ENCODE measurements around the gene SYNE4. TPM values are rescaled to one million over a fixed set of nuclear protein-coding genes. Genes with fewer than 3 reads are reported as not detected.
"Not testable (repeated sequence)": the region's sequence is repeated elsewhere in the genome, so short reads cannot be mapped to it uniquely, and the experiment has no call there.

SYNE4 gene
- total and polyA plus RNA-seq, 2 of the 4 experiments (the other 2 are of a cell fraction), result 0.27 TPM; not detected in 1

DNA sequence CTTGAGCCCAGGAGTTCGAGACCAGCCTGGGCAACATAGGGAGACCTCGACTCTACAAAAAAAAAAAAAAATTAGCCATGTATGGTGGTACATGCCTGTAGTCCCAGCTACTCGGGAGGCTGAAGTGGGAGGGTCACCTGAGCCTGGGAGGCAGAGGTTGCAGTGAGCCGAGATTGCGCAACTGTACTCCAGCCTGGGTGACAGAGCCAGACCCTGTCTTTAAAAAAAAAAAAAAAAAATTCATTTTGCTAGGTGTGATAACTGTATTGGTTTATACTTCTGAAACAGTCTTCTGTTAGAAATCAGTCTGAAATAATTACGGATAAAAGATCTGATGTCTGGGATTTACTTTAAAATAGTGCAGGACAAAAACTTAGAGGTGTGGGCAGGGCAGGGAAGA is 32.5 kb upstream of the SYNE4 start:
- H2AFZ ChIP-seq (replicated peaks; ENCODE audit: low read length, poor library complexity); H3K4me2 ChIP-seq (ENCODE audit: low read depth, low read length); H3K9ac ChIP-seq (ENCODE audit: low read depth, low read length); H3K4me1 ChIP-seq (ENCODE audit: control insufficient read depth, insufficient read depth, low read length); H2AK9ac ChIP-seq (replicated peaks; ENCODE audit: low read depth, low read length, poor library complexity); dilution Hi-C loops (cut with HindIII; ENCODE audit: low sequenced_read_pairs, unreplicated experiment); intact Hi-C loops (cut with micrococcal nuclease); H3K4me3 ChIP-seq (ENCODE audit: insufficient read depth, low read depth, low read length); H3K56ac ChIP-seq (ENCODE audit: extremely low read depth, insufficient read depth, low read length); H3K9me1 ChIP-seq (ENCODE audit: insufficient read depth, low read length); DNase-seq; H4K20me1 ChIP-seq (ENCODE audit: insufficient read depth, low read length); BruUV-seq (replicated peaks); H3K36me3 ChIP-seq (ENCODE audit: control insufficient read depth, insufficient read depth, low read length); H3K27me3 ChIP-seq (ENCODE audit: control insufficient read depth, insufficient read depth, low read length); H3K9me3 ChIP-seq (ENCODE audit: control insufficient read depth, insufficient read depth, low read length); POLR2A ChIA-PET (ENCODE audit: unreplicated experiment); ATAC-seq (ENCODE audit: low read depth); in situ Hi-C loops (cut with MboI; ENCODE audit: low sequenced_read_pairs): not testable (repeated sequence)
- H4K91ac ChIP-seq (ENCODE audit: insufficient read depth, low read depth, low read length), result peak overlapping the region; percentile 51
- peak overlapping the region; percentile 78 for H4K5ac ChIP-seq (ENCODE audit: low read depth, low read length)
- peak overlapping the region; percentile 89 for H2BK120ac ChIP-seq (ENCODE audit: low read depth, low read length)
- H3K14ac ChIP-seq (replicated peaks; ENCODE audit: low read depth, low read length), result peak overlapping the region; percentile 32; the same call in 1 of the 2 replicates
- peak overlapping the region; percentile 46; the same call in 1 of the 2 replicates for H2AK5ac ChIP-seq (ENCODE audit: low read depth, low read length)
- peak overlapping the region; percentile 93 for H3K4ac ChIP-seq (ENCODE audit: low read depth, low read length)
- peaks cover 0 to 21% of the 10 kb centered on the region in 2 experiments; a peak in 3 of 4 replicates for H3K79me1 ChIP-seq (ENCODE audit: low read depth in 1 of 2, low read length in 2 of 2)
- TF ChIP-seq CEBPB (IDR thresholded peaks at IDR 0.05; ENCODE audit: low read depth, low read length), result peak; percentile 77
- peak overlapping the region; percentile 63 to 90 for H4K8ac ChIP-seq (ENCODE audit: low read depth in 2 of 2, low read length in 2 of 2)
- 100% methylated on average over 1 of the region's 6 CpGs; no CpG with 5 or more reads in 1 of the 2 experiments for WGBS, 2 experiments (ENCODE audit: extremely low coverage in 2 of 2, insufficient read length in 1 of 2)
- peak overlapping the region; percentile 65 for H3K18ac ChIP-seq (ENCODE audit: low read depth, low read length)
- H2BK15ac ChIP-seq (ENCODE audit: low read depth, low read length), result peak overlapping the region; percentile 67; the same call in 2 of the 3 replicates
- peak overlapping the region; percentile 58 for H2BK5ac ChIP-seq (ENCODE audit: low read depth, low read length, poor library complexity, severe bottlenecking)
- H2BK20ac ChIP-seq (ENCODE audit: low read depth, low read length), result peak overlapping the region; percentile 45
- CTCF ChIA-PET, result interaction anchor here (1.1 kb wide), 1 partner anchor 11 kb away, joined by 6 read pairs; no protein-coding TSS in a partner anchor
- H3K27ac ChIP-seq (ENCODE audit: insufficient read depth, low read length), result peak overlapping the region; percentile 35; the same call in 1 of the 2 replicates
- H3K23ac ChIP-seq (ENCODE audit: low read depth, low read length), result peak overlapping the region; percentile 79; the same call in 1 of the 2 replicates
